Bronchial epithelial cell (primary cell): ENCODE results near the gene PYGO1. TPM values are rescaled to one million over a fixed set of nuclear protein-coding genes. Genes with fewer than 3 reads are reported as not detected.
A peak's percentile ranks its signal among the peaks of the same experiment; 100 is the strongest.
"Not testable (repeated sequence)": the region's sequence is repeated elsewhere in the genome, so short reads cannot be mapped to it uniquely, and the experiment has no call there.

Experiments
- DNase-seq: peaks from one replicate; pipeline ENCODE4 v3.0.0-alpha.2; 2010; ENCODE audit warnings: low read depth
- FAIRE-seq: peaks from 2 replicates; lab custom pipeline; 2011; peaks lifted over from hg19 to GRCh38; lab: Jason Lieb, UNC
- H3K27me3 ChIP-seq: 2 replicates; pipeline ENCODE4 v1.5.1; 2011; ENCODE audit warnings: low read length; ENCODE audit not compliant: control insufficient read depth, insufficient read depth
- H3K36me3 ChIP-seq: 2 replicates; pipeline ENCODE4 v1.5.1; 2011; ENCODE audit warnings: low read length; ENCODE audit not compliant: control insufficient read depth, insufficient read depth
- H3K4me3 ChIP-seq: 2 replicates; pipeline ENCODE4 v1.5.1; 2011; ENCODE audit warnings: mild to moderate bottlenecking, low read depth, low read length, control low read depth
- CTCF ChIP-seq: IDR thresholded peaks from 2 replicates; pipeline ENCODE4 v1.5.1; 2011; ENCODE audit warnings: mild to moderate bottlenecking, moderate library complexity, low read length, control low read depth, inconsistent platforms; ENCODE audit not compliant: insufficient read depth, severe bottlenecking
- total RNA-seq: library from RNA; depleted of rRNA; stranded (reverse); fragments of >200 nt; gene quantifications from 2 replicates; pipeline ENCODE4 v1.2.1, GENCODE V29; 2014

PYGO1 gene
- total RNA-seq, 1 donor from 2014 or later, result 1.1 TPM

GRCh38 chr15:55507567-55507966, 80.6 kb downstream of the PYGO1 start:
- H3K4me3 ChIP-seq, result no peak overlapping the region
- no peaks in the 10 kb centered on the region for H3K27me3 ChIP-seq
- no peak for FAIRE-seq
- no peaks in the 10 kb centered on the region for H3K36me3 ChIP-seq
- no peak for DNase-seq
- TF ChIP-seq CTCF, result no peak

GRCh38 chr15:55505407-55505806, 82.7 kb downstream of the PYGO1 start:
- not testable (repeated sequence) for FAIRE-seq, DNase-seq, H3K27me3 ChIP-seq, H3K36me3 ChIP-seq, H3K4me3 ChIP-seq

GRCh38 chr15:55499151-55499550, 89.0 kb downstream of the PYGO1 start:
- Histone ChIP-seq H3K4me3 (no peak overlapping the region), H3K36me3 (no peaks in the 10 kb centered on the region), H3K27me3 (no peaks in the 10 kb centered on the region)
- DNase-seq (no peak), FAIRE-seq (no peak)
- no peak for TF ChIP-seq CTCF

GRCh38 chr15:55498109-55498938, 89.8 kb downstream of the PYGO1 start:
- H3K36me3 ChIP-seq, FAIRE-seq, H3K27me3 ChIP-seq: not testable (repeated sequence)
- H3K4me3 ChIP-seq, result peak overlapping the region; percentile 77
- peak; percentile 82 for DNase-seq

GRCh38 chr15:55496716-55497115, 91.4 kb downstream of the PYGO1 start:
- TF ChIP-seq CTCF, result no peak
- H3K36me3 ChIP-seq, result no peaks in the 10 kb centered on the region
- FAIRE-seq (no peak), DNase-seq (no peak)
- H3K27me3 ChIP-seq, result no peaks in the 10 kb centered on the region
- no peak overlapping the region for H3K4me3 ChIP-seq

GRCh38 chr15:55494931-55495330, 93.2 kb downstream of the PYGO1 start:
- Histone ChIP-seq H3K27me3 (no peaks in the 10 kb centered on the region), H3K4me3 (no peak overlapping the region), H3K36me3 (no peaks in the 10 kb centered on the region)
- FAIRE-seq (no peak), DNase-seq (peak; percentile 14)
- TF ChIP-seq CTCF, result no peak

GRCh38 chr15:55488952-55489600, 99.1 kb downstream of the PYGO1 start:
- H3K36me3 ChIP-seq, H3K27me3 ChIP-seq, FAIRE-seq, H3K4me3 ChIP-seq: not testable (repeated sequence)
- peak; percentile 22 for DNase-seq

Other genes starting within 250 kb of the PYGO1 start
- 91.3 and 102 TPM in 2 replicates for gene CCPG1, start 180.0 kb downstream of the PYGO1 start, total RNA-seq
- gene PIERCE2, start 179.8 kb downstream of the PYGO1 start, total RNA-seq, result 1.8 and 2.9 TPM in 2 replicates
- 0.38 and 0.53 TPM in 2 replicates for gene DNAAF4, start 80.1 kb downstream of the PYGO1 start, total RNA-seq
- under 0.01 TPM in 1 of 2 replicates, not detected in the other for gene PRTG, start 154.8 kb upstream of the PYGO1 start, total RNA-seq